PC-3 (cell line): ENCODE measurements around the gene USHBP1. TPM values are rescaled to one million over a fixed set of nuclear protein-coding genes. Genes with fewer than 3 reads are reported as not detected.

ENCODE experiments used
- ATAC-seq: fragments of 200-7000 bp; cut with Tn5 transposase; 2 replicates; pipeline ENCODE4 v1.9.1; 2020; ENCODE audit warnings: mild to moderate bottlenecking, moderate library complexity
- BruUV-seq: library from RNA; stranded (reverse); fragments of 400-500 nt; replicated peaks from 2 replicates; lab custom pipeline; 2021; lab: Mats Ljungman, UMichigan
- CTCF ChIA-PET: fragments of 300-600 bp; sonication (Branson Sonifier 250); formaldehyde crosslinking; loops from one replicate; lab custom pipeline; 2022; ENCODE audit warnings: antibody characterized with exemption; lab: Charles Lee
- POLR2A ChIA-PET: fragments of 300-600 bp; sonication (Branson Sonifier 250); formaldehyde crosslinking; loops from one replicate; lab custom pipeline; 2022; ENCODE audit warnings: antibody characterized with exemption; ENCODE audit not compliant: unreplicated experiment; lab: Charles Lee
- DNase-seq: peaks from one replicate; pipeline ENCODE4 v3.0.0-alpha.2; 2015
- H2AFZ ChIP-seq: fragments of 300-600 bp; sonication (generic); 2 replicates; pipeline ENCODE4 v1.6.0; 2016; ENCODE audit warnings: antibody characterized with exemption, low read length
- H3F3A ChIP-seq: fragments of 300-600 bp; sonication (generic); one replicate; pipeline ENCODE4 v1.6.0; 2017; ENCODE audit warnings: antibody characterized with exemption, low read length, control low read depth, mild to moderate bottlenecking; ENCODE audit not compliant: unreplicated experiment
- H3K27ac ChIP-seq: fragments of 300-600 bp; sonication (generic); 2 replicates; pipeline ENCODE4 v1.5.1; 2016; ENCODE audit warnings: mild to moderate bottlenecking, low read length
- H3K27me3 ChIP-seq: fragments of 300-600 bp; sonication (generic); 2 replicates; pipeline ENCODE4 v1.6.1; 2016; ENCODE audit warnings: low read length, mixed read lengths
- H3K36me3 ChIP-seq: fragments of 300-600 bp; sonication (generic); 2 replicates; pipeline ENCODE4 v1.6.1; 2016; ENCODE audit warnings: low read depth, mixed run types, low read length, mixed read lengths
- H3K4me1 ChIP-seq: fragments of 300-600 bp; sonication (generic); 2 replicates; pipeline ENCODE4 v1.5.1; 2016; ENCODE audit warnings: low read length; ENCODE audit not compliant: insufficient read depth
- H3K4me2 ChIP-seq: fragments of 300-600 bp; sonication (generic); 2 replicates; pipeline ENCODE4 v1.6.0; 2016; ENCODE audit warnings: low read length
- H3K4me3 ChIP-seq: fragments of 300-600 bp; sonication (generic); 2 replicates; pipeline ENCODE4 v1.5.1; 2016; ENCODE audit warnings: mild to moderate bottlenecking, low read length, mixed read lengths
- H3K79me2 ChIP-seq: fragments of 300-600 bp; sonication (generic); 2 replicates; pipeline ENCODE4 v1.6.1; 2017; ENCODE audit warnings: low read length, mixed read lengths
- H3K9ac ChIP-seq: fragments of 300-600 bp; sonication (generic); 2 replicates; pipeline ENCODE4 v1.6.0; 2016; ENCODE audit warnings: mild to moderate bottlenecking, low read length
- H3K9me2 ChIP-seq: fragments of 300-600 bp; sonication (generic); replicated peaks from 2 replicates; pipeline ENCODE4 v1.6.1; 2016; ENCODE audit warnings: mixed run types, low read length, mixed read lengths
- H3K9me3 ChIP-seq: fragments of 300-600 bp; sonication (generic); 2 replicates; pipeline ENCODE4 v1.6.1; 2016; ENCODE audit warnings: low read length, mixed read lengths
- H4K20me1 ChIP-seq: fragments of 300-600 bp; sonication (generic); 2 replicates; pipeline ENCODE4 v1.6.1; 2016; ENCODE audit warnings: low read length, mixed read lengths
- EZH2 ChIP-seq: fragments of 300-600 bp; sonication (generic); IDR thresholded peaks from one replicate; pipeline ENCODE4 v1.6.1; 2017; ENCODE audit warnings: antibody characterized with exemption, mild to moderate bottlenecking, low read length; ENCODE audit not compliant: unreplicated experiment
- EZH2phosphoT487 ChIP-seq: fragments of 300-600 bp; sonication (generic); IDR thresholded peaks from 2 replicates; pipeline ENCODE4 v1.6.1; 2018; ENCODE audit warnings: mild to moderate bottlenecking, antibody characterized with exemption, low read length, borderline replicate concordance
- intact Hi-C: fragments of 100-400 bp; cut with micrococcal nuclease; formaldehyde crosslinking; loops from 2 replicates; pipeline ENCODE4 v1.9.0; 2023
- total RNA-seq: library from RNA; depleted of rRNA; stranded (reverse); fragments of >200 nt; gene quantifications from 2 replicates; pipeline ENCODE4 v1.2.3, GENCODE V29; 2014
- TF ChIP-seq, protein P1 (sequence below): fragments of 300-600 bp; sonication (generic); conservative IDR thresholded peaks from 2 replicates; pipeline ENCODE4 v1.5.1; 2017; ENCODE audit warnings: antibody characterized with exemption, low read depth, mild to moderate bottlenecking, low read length

The USHBP1 gene
- total RNA-seq, 1 experiment from 2014 or later, result not detected

DNA sequence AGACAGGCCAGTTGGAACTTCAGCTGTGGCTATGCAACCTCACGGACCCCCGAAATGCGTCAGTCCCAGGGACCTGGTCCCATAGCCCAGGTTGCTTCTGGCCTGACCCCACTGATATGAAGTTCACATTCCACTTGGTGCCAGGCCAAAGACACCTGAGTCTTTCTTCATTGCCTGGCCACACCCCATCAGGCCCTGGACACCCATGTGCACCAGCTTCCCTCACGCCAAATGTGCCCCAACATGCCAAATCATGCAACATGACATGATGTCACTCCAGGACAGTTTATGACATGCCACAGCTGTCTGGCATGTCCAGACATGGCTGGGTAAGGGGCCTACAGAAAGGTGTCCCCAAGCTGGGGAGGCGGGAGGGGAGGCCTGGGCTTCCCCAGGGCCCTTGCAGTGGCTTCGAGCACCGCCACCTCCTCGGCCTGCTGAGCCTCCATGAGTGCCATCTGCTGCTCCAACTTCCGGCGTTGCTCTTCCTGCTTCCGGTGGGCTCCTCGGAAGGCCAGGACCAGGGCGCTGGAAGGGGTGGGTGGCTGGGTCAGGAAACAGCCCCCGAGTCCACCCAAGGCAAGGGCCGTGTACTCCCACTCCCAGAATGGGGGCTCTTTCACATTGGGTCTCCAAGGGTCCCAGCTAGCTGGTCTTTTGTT lies 14.5 kb downstream of the USHBP1 start:
- no peaks in the 10 kb centered on the region for H3F3A ChIP-seq
- H3K9ac ChIP-seq, result no peak overlapping the region
- no peak for ATAC-seq
- no peaks in the 10 kb centered on the region for H3K9me3 ChIP-seq
- H3K27ac ChIP-seq, result 0 out of 2 replicates have a peak overlapping the region, but pooled peaks have one; percentile 23
- H4K20me1 ChIP-seq, result no peaks in the 10 kb centered on the region
- H3K36me3 ChIP-seq, result no peaks in the 10 kb centered on the region
- H3K79me2 ChIP-seq, result peaks cover 2% of the 10 kb centered on the region
- H3K9me2 ChIP-seq, result no peaks in the 10 kb centered on the region
- no peak for DNase-seq
- POLR2A ChIA-PET, result no interaction called here
- H3K27me3 ChIP-seq, result no peaks in the 10 kb centered on the region
- intact Hi-C loops, result no loop called here
- H3K4me3 ChIP-seq, result no peak overlapping the region
- CTCF ChIA-PET, result interaction anchor here (1.0 kb wide), 1 partner anchor 10 kb away, joined by 4 read pairs; no protein-coding TSS in a partner anchor
- H3K4me1 ChIP-seq, result peaks cover 27% of the 10 kb centered on the region
- TF ChIP-seq EZH2 (no peak), EZH2phosphoT487 (no peak)
- TF ChIP-seq, protein P1, sequence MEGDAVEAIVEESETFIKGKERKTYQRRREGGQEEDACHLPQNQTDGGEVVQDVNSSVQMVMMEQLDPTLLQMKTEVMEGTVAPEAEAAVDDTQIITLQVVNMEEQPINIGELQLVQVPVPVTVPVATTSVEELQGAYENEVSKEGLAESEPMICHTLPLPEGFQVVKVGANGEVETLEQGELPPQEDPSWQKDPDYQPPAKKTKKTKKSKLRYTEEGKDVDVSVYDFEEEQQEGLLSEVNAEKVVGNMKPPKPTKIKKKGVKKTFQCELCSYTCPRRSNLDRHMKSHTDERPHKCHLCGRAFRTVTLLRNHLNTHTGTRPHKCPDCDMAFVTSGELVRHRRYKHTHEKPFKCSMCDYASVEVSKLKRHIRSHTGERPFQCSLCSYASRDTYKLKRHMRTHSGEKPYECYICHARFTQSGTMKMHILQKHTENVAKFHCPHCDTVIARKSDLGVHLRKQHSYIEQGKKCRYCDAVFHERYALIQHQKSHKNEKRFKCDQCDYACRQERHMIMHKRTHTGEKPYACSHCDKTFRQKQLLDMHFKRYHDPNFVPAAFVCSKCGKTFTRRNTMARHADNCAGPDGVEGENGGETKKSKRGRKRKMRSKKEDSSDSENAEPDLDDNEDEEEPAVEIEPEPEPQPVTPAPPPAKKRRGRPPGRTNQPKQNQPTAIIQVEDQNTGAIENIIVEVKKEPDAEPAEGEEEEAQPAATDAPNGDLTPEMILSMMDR, result no peak
- H2AFZ ChIP-seq, result no peak overlapping the region
- no peak overlapping the region for H3K4me2 ChIP-seq
- no TSS peak for BruUV-seq

DNA sequence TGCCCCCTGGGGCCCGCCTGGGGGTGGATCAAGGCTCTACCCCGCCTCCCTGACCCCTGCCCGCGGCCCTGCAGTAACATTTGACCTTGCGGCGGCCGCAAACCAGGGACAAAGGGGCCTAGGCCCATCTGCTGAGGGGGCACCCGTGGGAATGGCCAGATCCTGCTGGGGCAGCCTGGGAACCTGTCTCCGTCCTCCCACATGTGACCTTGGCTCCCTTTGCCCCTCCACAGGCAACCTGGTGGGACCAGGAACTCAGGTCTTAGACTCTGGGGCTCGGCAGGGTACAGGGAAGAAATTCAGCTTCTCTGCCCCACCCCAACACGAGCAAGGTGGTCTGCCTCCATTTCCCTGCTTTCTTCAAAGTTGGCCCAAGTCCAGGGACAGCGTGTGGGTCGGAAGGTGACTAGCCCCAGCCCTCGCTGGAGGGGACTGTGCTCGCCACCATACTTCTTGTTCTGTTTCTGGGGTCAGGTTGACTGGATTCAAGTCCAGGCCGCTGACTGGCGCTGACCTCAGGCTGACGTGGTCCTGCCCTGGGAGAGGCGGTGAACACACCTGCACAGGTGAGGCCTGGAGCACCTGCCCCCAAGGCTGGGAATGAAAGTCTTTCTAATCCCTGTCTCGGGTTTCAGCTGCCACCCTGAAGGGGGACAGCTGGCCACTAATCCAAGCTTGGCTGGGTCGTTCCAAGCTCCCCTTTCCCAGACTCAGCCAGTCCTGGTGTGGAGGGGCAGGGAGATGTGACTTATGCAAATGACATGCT lies 16.4 kb downstream of the USHBP1 start:
- ChIA-PET CTCF (no interaction called here), POLR2A (interaction anchor here (0.6 kb wide), 1 partner anchor 19 kb away, joined by 3 read pairs; no protein-coding TSS in a partner anchor)
- Histone ChIP-seq H4K20me1 (peaks cover 3% of the 10 kb centered on the region), H3K27me3 (no peaks in the 10 kb centered on the region), H3K4me2 (no peak overlapping the region), H3K9ac (no peak overlapping the region), H3K9me2 (no peaks in the 10 kb centered on the region), H3K4me1 (peaks cover 27% of the 10 kb centered on the region), H3K79me2 (peaks cover 21% of the 10 kb centered on the region), H3K9me3 (no peaks in the 10 kb centered on the region), H3K27ac (no peak overlapping the region), H2AFZ (no peak overlapping the region), H3K36me3 (no peaks in the 10 kb centered on the region), H3K4me3 (no peak overlapping the region), H3F3A (no peaks in the 10 kb centered on the region)
- ATAC-seq (no peak), DNase-seq (no peak)
- no peak for TF ChIP-seq EZH2
- no peak for TF ChIP-seq EZH2phosphoT487
- TF ChIP-seq, protein P1, result no peak
- BruUV-seq, result no TSS peak
- intact Hi-C loops, result no loop called here
